H9 (cell line): ENCODE measurements around the gene TBC1D12. TPM values are rescaled to one million over a fixed set of nuclear protein-coding genes. Genes with fewer than 3 reads are reported as not detected.

Experiments used
- DNase-seq: peaks from one replicate; pipeline ENCODE4 v3.0.0-alpha.2; 2017
- H2AFZ ChIP-seq: one replicate; pipeline ENCODE4 v1.6.1; 2013; ENCODE audit warnings: mild to moderate bottlenecking, low read length, control low read depth, moderate library complexity
- H2AK5ac ChIP-seq: 2 replicates; pipeline ENCODE4 v1.6.1; 2013; ENCODE audit warnings: low read length, control low read depth, mixed read lengths; ENCODE audit not compliant: insufficient read length
- H2BK120ac ChIP-seq: one replicate; pipeline ENCODE4 v1.6.1; 2013; ENCODE audit warnings: low read depth, mild to moderate bottlenecking, low read length, control low read depth, inconsistent platforms; ENCODE audit not compliant: poor library complexity, severe bottlenecking
- H2BK12ac ChIP-seq: 2 replicates; pipeline ENCODE4 v1.6.1; 2013; ENCODE audit warnings: low read length, control low read depth, mixed read lengths, low read depth; ENCODE audit not compliant: insufficient read length
- H2BK15ac ChIP-seq: 2 replicates; pipeline ENCODE4 v1.6.1; 2013; ENCODE audit warnings: low read depth, low read length, control low read depth
- H2BK20ac ChIP-seq: one replicate; pipeline ENCODE4 v1.6.1; 2013; ENCODE audit warnings: low read depth, mild to moderate bottlenecking, low read length, control low read depth, inconsistent platforms; ENCODE audit not compliant: poor library complexity, severe bottlenecking
- H2BK5ac ChIP-seq: 2 replicates; pipeline ENCODE4 v1.6.1; 2013; ENCODE audit warnings: low read length, control low read depth, mixed read lengths; ENCODE audit not compliant: insufficient read length
- H3K14ac ChIP-seq: 2 replicates; pipeline ENCODE4 v1.6.1; 2013; ENCODE audit warnings: low read length, control low read depth; ENCODE audit not compliant: insufficient read depth
- H3K18ac ChIP-seq: 2 replicates; pipeline ENCODE4 v1.6.1; 2013; ENCODE audit warnings: low read depth, mild to moderate bottlenecking, mixed read lengths, low read length, control low read depth; ENCODE audit not compliant: insufficient read length
- H3K23ac ChIP-seq: 2 replicates; pipeline ENCODE4 v1.6.1; 2013; ENCODE audit warnings: low read length, control low read depth, mixed read lengths, low read depth; ENCODE audit not compliant: insufficient read length
- H3K23me2 ChIP-seq: 2 replicates; pipeline ENCODE4 v1.6.1; 2013; ENCODE audit warnings: low read depth, mild to moderate bottlenecking, mixed read lengths, low read length, control low read depth; ENCODE audit not compliant: insufficient read length, poor library complexity, severe bottlenecking
- H3K27ac ChIP-seq: 2 replicates; pipeline ENCODE4 v1.5.1; 2013; ENCODE audit warnings: low read length, control low read depth, mixed read lengths, low read depth; ENCODE audit not compliant: insufficient read length
- H3K27me3 ChIP-seq: 2 replicates; pipeline ENCODE4 v1.6.1; 2013; ENCODE audit warnings: low read length, control low read depth, inconsistent platforms; ENCODE audit not compliant: insufficient read depth
- H3K4ac ChIP-seq: 2 replicates; pipeline ENCODE4 v1.6.1; 2013; ENCODE audit warnings: low read depth, mild to moderate bottlenecking, control low read depth, inconsistent platforms, low read length, moderate library complexity
- H3K4me1 ChIP-seq: 2 replicates; pipeline ENCODE4 v1.6.1; 2013; ENCODE audit warnings: low read length, control low read depth, inconsistent platforms; ENCODE audit not compliant: insufficient read depth
- H3K4me2 ChIP-seq: 2 replicates; pipeline ENCODE4 v1.6.1; 2013; ENCODE audit warnings: low read length, control low read depth, mixed read lengths; ENCODE audit not compliant: insufficient read length, insufficient read depth
- H3K56ac ChIP-seq: 2 replicates; pipeline ENCODE4 v1.6.1; 2013; ENCODE audit warnings: low read depth, mild to moderate bottlenecking, mixed read lengths, low read length, control low read depth; ENCODE audit not compliant: insufficient read length
- H3K79me1 ChIP-seq: 2 replicates; pipeline ENCODE4 v1.6.1; 2013; ENCODE audit warnings: low read depth, mild to moderate bottlenecking, moderate library complexity, low read length, control low read depth, inconsistent platforms; ENCODE audit not compliant: insufficient read depth, poor library complexity, severe bottlenecking
- H3K79me2 ChIP-seq: 2 replicates; pipeline ENCODE4 v1.6.1; 2013; ENCODE audit warnings: low read length, control low read depth, inconsistent platforms; ENCODE audit not compliant: insufficient read depth
- H3K9ac ChIP-seq: 2 replicates; pipeline ENCODE4 v1.6.1; 2013; ENCODE audit warnings: low read length, control low read depth, mixed read lengths; ENCODE audit not compliant: insufficient read length; ENCODE audit errors: extremely low read depth
- H3K9me3 ChIP-seq: one replicate; pipeline ENCODE4 v1.6.1; 2013; ENCODE audit warnings: low read depth, low read length, inconsistent platforms; ENCODE audit not compliant: control insufficient read depth
- H3T11ph ChIP-seq: one replicate; pipeline ENCODE4 v1.6.1; 2013; ENCODE audit warnings: mild to moderate bottlenecking, low read length, control low read depth, inconsistent platforms
- H4K20me1 ChIP-seq: one replicate; pipeline ENCODE4 v1.6.1; 2013; ENCODE audit not compliant: control insufficient read depth, insufficient read length, insufficient read depth
- H4K5ac ChIP-seq: 2 replicates; pipeline ENCODE4 v1.6.1; 2013; ENCODE audit warnings: low read depth, mild to moderate bottlenecking, mixed read lengths, low read length, control low read depth; ENCODE audit not compliant: insufficient read length
- H4K8ac ChIP-seq: replicated peaks from 2 replicates; pipeline ENCODE4 v1.6.1; 2013; ENCODE audit warnings: low read length, control low read depth, mixed read lengths, low read depth; ENCODE audit not compliant: insufficient read length
- H4K91ac ChIP-seq: 2 replicates; pipeline ENCODE4 v1.6.1; 2013; ENCODE audit warnings: low read depth, mild to moderate bottlenecking, moderate library complexity, mixed read lengths, low read length, control low read depth; ENCODE audit not compliant: insufficient read length
- H3K27ac Mint-ChIP-seq, 3 experiments: 2 replicates in 2 of 3; 3 replicates in 1 of 3; pipeline ENCODE4 v1.8.0; 2020 to 2021; ENCODE audit warnings: mixed read lengths in 3 of 3, mild to moderate bottlenecking in 1 of 3, moderate library complexity in 1 of 3
- H3K27me3 Mint-ChIP-seq: 2 replicates; pipeline ENCODE4 v1.8.0; 2021; ENCODE audit warnings: low read depth, mild to moderate bottlenecking, moderate library complexity, mixed read lengths
- H3K36me3 Mint-ChIP-seq, 3 experiments: 2 replicates in 2 of 3; 3 replicates in 1 of 3; pipeline ENCODE4 v1.8.0; 2020 to 2021; ENCODE audit warnings: low read depth in 3 of 3, mixed read lengths in 3 of 3; ENCODE audit not compliant: insufficient read depth in 1 of 3
- H3K4me1 Mint-ChIP-seq, 2 experiments: 2 replicates each; pipeline ENCODE4 v1.8.0; 2020; ENCODE audit warnings: mixed read lengths in 2 of 2
- H3K4me3 Mint-ChIP-seq, 2 experiments: 2 replicates in 1 of 2; 3 replicates in 1 of 2; pipeline ENCODE4 v1.8.0; 2020 to 2021; ENCODE audit warnings: mild to moderate bottlenecking in 2 of 2, mixed read lengths in 2 of 2, moderate library complexity in 1 of 2
- H3K9me3 Mint-ChIP-seq, 2 experiments: 2 replicates in 1 of 2; 3 replicates in 1 of 2; pipeline ENCODE4 v1.8.0; 2020; ENCODE audit warnings: mild to moderate bottlenecking in 2 of 2, mixed read lengths in 2 of 2, moderate library complexity in 1 of 2
- CTCF ChIP-seq: fragments of 200-600 bp; sonication (generic); conservative IDR thresholded peaks from 3 replicates; pipeline ENCODE4 v1.8.0; 2021; ENCODE audit warnings: antibody characterized with exemption, mild to moderate bottlenecking
- WGBS: extraction: QIAGEN DNeasy Blood & Tissue Kit; methylation state at CpG from one replicate; pipeline ENCODE4 v1.1.7; 2013; ENCODE audit warnings: missing lambda C conversion rate, low lambda C conversion rate, mixed read lengths; ENCODE audit not compliant: insufficient read length; ENCODE audit errors: extremely low coverage; 5-methylcytosine and 5-hydroxymethylcytosine counted together
- total RNA-seq: library from RNA; stranded (reverse); gene quantifications from 2 replicates; pipeline ENCODE4 v1.2.1, GENCODE V29; 2021

Gene TBC1D12
- total RNA-seq, 1 experiment from 2014 or later, result 2.0 TPM

GRCh38 chr10:94443549-94443948 lies 41.2 kb downstream of the TBC1D12 start:
- Mint-ChIP-seq H3K4me3 (no peak overlapping the region), H3K36me3 (no peaks in the 10 kb centered on the region), H3K9me3 (no peaks in the 10 kb centered on the region), H3K4me1 (no peaks in the 10 kb centered on the region), H3K27me3 (no peaks in the 10 kb centered on the region), H3K27ac (no peak overlapping the region)
- WGBS, result no CpG with 5 or more reads among the region's 4 CpGs
- no peak overlapping the region for H3K23ac ChIP-seq
- H4K20me1 ChIP-seq, result no peaks in the 10 kb centered on the region
- no peaks in the 10 kb centered on the region for H3K27me3 ChIP-seq
- H2BK15ac ChIP-seq, result no peak overlapping the region
- no peaks in the 10 kb centered on the region for H3K4me1 ChIP-seq
- no peak overlapping the region for H3K4ac ChIP-seq
- H3K4me2 ChIP-seq, result no peak overlapping the region
- H3K9me3 ChIP-seq, result no peaks in the 10 kb centered on the region
- no peak overlapping the region for H4K91ac ChIP-seq
- H3K18ac ChIP-seq, result no peak overlapping the region
- no peak overlapping the region for H3K27ac ChIP-seq
- H2BK5ac ChIP-seq, result no peak overlapping the region
- H3K79me1 ChIP-seq, result no peaks in the 10 kb centered on the region
- TF ChIP-seq CTCF, result no peak
- no peaks in the 10 kb centered on the region for H3K79me2 ChIP-seq
- no peak overlapping the region for H2BK12ac ChIP-seq
- H3K23me2 ChIP-seq, result no peaks in the 10 kb centered on the region
- H2AK5ac ChIP-seq, result no peak overlapping the region
- no peak overlapping the region for H4K8ac ChIP-seq
- no peak overlapping the region for H2BK120ac ChIP-seq
- H2AFZ ChIP-seq, result no peak overlapping the region
- H3T11ph ChIP-seq, result no peak overlapping the region
- no peak overlapping the region for H4K5ac ChIP-seq
- H3K56ac ChIP-seq, result no peak overlapping the region
- DNase-seq, result no peak
- no peak overlapping the region for H3K14ac ChIP-seq
- no peak overlapping the region for H3K9ac ChIP-seq
- no peak overlapping the region for H2BK20ac ChIP-seq
